K562 (cell line): Measurements from ENCODE around the gene MDN1. TPM values are rescaled to one million over a fixed set of nuclear protein-coding genes. Genes with fewer than 3 reads are reported as not detected.

Experiments
- CHD1 ChIP-seq: fragments of 200-600 bp; sonication (generic); IDR thresholded peaks from one replicate; pipeline ENCODE4 v1.6.1; 2012; ENCODE audit warnings: mild to moderate bottlenecking, moderate library complexity, low read length, inconsistent platforms
- COPS2 ChIP-seq: fragments of 450-650 bp; conservative IDR thresholded peaks from 2 replicates; pipeline ENCODE4 v1.6.1; 2016; ENCODE audit warnings: mild to moderate bottlenecking, moderate library complexity
- CREBBP ChIP-seq: IDR thresholded peaks from one replicate; pipeline ENCODE4 v1.6.1; 2012; ENCODE audit warnings: low read depth, mild to moderate bottlenecking, control low read depth, inconsistent platforms, low read length
- ETS2 ChIP-seq: IDR thresholded peaks from 2 replicates; pipeline ENCODE4 v1.6.1; 2016; ENCODE audit warnings: borderline replicate concordance, missing genetic modification characterization, mild to moderate bottlenecking, moderate library complexity, missing compliant biosample characterization; ENCODE audit not compliant: poor library complexity, severe bottlenecking
- MCM2 ChIP-seq: fragments of 450-650 bp; IDR thresholded peaks from 2 replicates; pipeline ENCODE4 v1.6.1; 2017; ENCODE audit warnings: low read depth, mild to moderate bottlenecking
- MCM5 ChIP-seq: fragments of 450-650 bp; IDR thresholded peaks from 2 replicates; pipeline ENCODE4 v1.6.1; 2016; ENCODE audit warnings: low read depth
- MEF2A ChIP-seq: IDR thresholded peaks from 2 replicates; pipeline ENCODE4 v1.6.1; 2011; ENCODE audit warnings: low read depth, mild to moderate bottlenecking, low read length, moderate library complexity; ENCODE audit not compliant: control insufficient read depth
- NELFE ChIP-seq: IDR thresholded peaks from 2 replicates; pipeline ENCODE4 v1.6.1; 2011; ENCODE audit warnings: mild to moderate bottlenecking; ENCODE audit not compliant: insufficient read depth, insufficient read length
- NFIX ChIP-seq: fragments of 250-450 bp; sonication (Bioruptor Pico); IDR thresholded peaks from 2 replicates; pipeline ENCODE4 v1.4.0; 2020; ENCODE audit warnings: low read depth, mild to moderate bottlenecking, moderate library complexity
- RAD21 ChIP-seq, 2 experiments: fragments of 250-450 bp in 1 of 2; fragments of 450-650 bp in 1 of 2; sonication (Bioruptor Pico) in 1 of 2; formaldehyde crosslinking in 1 of 2; IDR thresholded peaks in 1 of 2; conservative IDR thresholded peaks in 1 of 2; 2 replicates each; pipeline versions ENCODE4 v1.4.0 to v1.8.0; 2020 to 2022; ENCODE audit warnings: mild to moderate bottlenecking in 2 of 2, moderate library complexity in 1 of 2
- ZC3H11A ChIP-seq: IDR thresholded peaks from 2 replicates; pipeline ENCODE4 v1.6.1; 2012; ENCODE audit warnings: low read depth, low read length, improper control_type of control experiment
- polyA plus RNA-seq, 8 experiments: library from polyadenylated mRNA; depleted of rRNA in 4 of 8; stranded (reverse) in 5 of 8; unstranded in 3 of 8; fragments of >200 nt; fragmentation: Nextera tagmentation in 2 of 8; fragmentation: Illumina TruSeq in 1 of 8; extraction: Ambion mirVana in 2 of 8; extraction: Trizol in 1 of 8; gene quantifications; 2 replicates each; pipeline versions ENCODE4 v1.2.1 to v1.2.3, GENCODE V29; 2011 to 2014; ENCODE audit warnings: inconsistent platforms in 1 of 8, missing spikeins in 1 of 8
- total RNA-seq, 7 experiments: library from RNA; depleted of rRNA in 6 of 7; stranded (reverse); fragments of >200 nt in 6 of 7; fragmentation: Illumina TruSeq in 2 of 7; extraction: Trizol in 2 of 7; gene quantifications; 2 replicates each; pipeline versions ENCODE4 v1.2.1 to v1.2.3, GENCODE V29; 2011 to 2021; ENCODE audit warnings: low replicate concordance in 1 of 7
- TF ChIP-seq, protein P1 (sequence below): fragments of 250-450 bp; sonication (Bioruptor Pico); IDR thresholded peaks from 2 replicates; pipeline ENCODE4 v1.4.0; 2020
- TF ChIP-seq, protein P2 (sequence below): fragments of 450-650 bp; formaldehyde crosslinking; IDR thresholded peaks from 2 replicates; pipeline ENCODE4 v1.4.0; 2022; ENCODE audit warnings: mild to moderate bottlenecking, moderate library complexity
- TF ChIP-seq, protein P3 (sequence below): fragments of 250-450 bp; sonication (Bioruptor Pico); IDR thresholded peaks from 2 replicates; pipeline ENCODE4 v1.8.0; 2021; ENCODE audit warnings: moderate library complexity, mild to moderate bottlenecking, inconsistent platforms
- TF ChIP-seq, protein P4 (sequence below): fragments of 250-450 bp; sonication (Bioruptor Pico); IDR thresholded peaks from 2 replicates; pipeline ENCODE4 v1.8.0; 2021; ENCODE audit warnings: moderate library complexity, mild to moderate bottlenecking, inconsistent platforms
- TF ChIP-seq, protein P5 (sequence below), 3 experiments: fragments of 200-800 bp in 1 of 3; sonication (Bioruptor generic) in 1 of 3; sonication (generic) in 1 of 3; formaldehyde crosslinking in 1 of 3; IDR thresholded peaks; 2 replicates each; pipeline versions ENCODE4 v1.6.1 to v1.8.0; 2016 to 2022; ENCODE audit warnings: mild to moderate bottlenecking in 2 of 3, missing compliant biosample characterization in 2 of 3, missing genetic modification characterization in 2 of 3, missing genetic modification reagents in 1 of 3

Gene MDN1
- total and polyA plus RNA-seq, 9 of the 15 experiments (the other 6 are each of a cell fraction or from before 2014, with no cell fraction given), result 25.6 to 93.6 (median 43.0) TPM

DNA sequence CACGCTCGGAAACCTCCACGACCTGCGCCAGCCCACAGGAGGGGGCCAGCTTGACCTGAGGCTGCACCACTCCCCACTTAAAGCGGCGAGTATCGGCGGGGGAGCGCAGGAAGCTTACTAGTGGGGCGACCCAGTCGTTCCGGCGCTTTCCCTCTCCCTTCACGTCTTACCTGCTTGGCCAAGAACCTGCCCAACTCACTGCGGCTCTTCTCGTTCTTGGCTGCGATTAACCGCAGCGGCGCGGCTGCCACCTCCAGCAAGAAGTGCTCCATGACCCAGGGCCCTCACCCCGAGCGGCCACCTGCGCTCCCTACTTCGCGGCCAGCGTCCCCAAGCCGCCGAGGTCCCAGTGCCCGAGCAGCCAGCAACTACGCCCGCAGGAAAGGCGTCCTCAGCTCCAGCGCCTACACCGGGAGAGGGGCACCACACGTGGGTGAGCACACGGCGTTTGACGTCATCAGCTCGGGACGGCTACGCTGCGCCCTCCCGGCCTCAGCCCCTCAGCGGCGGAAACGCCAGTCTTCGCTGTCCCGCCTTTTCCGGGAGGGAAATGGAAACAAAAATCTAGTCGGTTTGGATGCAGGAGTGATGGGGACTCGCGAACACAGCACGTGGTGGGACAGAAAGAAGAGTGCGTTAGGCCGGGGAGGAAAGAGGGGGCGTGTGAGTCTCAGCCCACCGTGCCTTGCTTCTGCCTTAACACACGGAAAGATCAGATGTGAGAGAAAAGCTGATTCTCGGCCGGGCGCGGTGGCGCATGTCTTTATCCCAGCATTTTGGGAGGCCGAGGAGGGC, at the start of gene MDN1 (continued):
- TF ChIP-seq, protein P1, sequence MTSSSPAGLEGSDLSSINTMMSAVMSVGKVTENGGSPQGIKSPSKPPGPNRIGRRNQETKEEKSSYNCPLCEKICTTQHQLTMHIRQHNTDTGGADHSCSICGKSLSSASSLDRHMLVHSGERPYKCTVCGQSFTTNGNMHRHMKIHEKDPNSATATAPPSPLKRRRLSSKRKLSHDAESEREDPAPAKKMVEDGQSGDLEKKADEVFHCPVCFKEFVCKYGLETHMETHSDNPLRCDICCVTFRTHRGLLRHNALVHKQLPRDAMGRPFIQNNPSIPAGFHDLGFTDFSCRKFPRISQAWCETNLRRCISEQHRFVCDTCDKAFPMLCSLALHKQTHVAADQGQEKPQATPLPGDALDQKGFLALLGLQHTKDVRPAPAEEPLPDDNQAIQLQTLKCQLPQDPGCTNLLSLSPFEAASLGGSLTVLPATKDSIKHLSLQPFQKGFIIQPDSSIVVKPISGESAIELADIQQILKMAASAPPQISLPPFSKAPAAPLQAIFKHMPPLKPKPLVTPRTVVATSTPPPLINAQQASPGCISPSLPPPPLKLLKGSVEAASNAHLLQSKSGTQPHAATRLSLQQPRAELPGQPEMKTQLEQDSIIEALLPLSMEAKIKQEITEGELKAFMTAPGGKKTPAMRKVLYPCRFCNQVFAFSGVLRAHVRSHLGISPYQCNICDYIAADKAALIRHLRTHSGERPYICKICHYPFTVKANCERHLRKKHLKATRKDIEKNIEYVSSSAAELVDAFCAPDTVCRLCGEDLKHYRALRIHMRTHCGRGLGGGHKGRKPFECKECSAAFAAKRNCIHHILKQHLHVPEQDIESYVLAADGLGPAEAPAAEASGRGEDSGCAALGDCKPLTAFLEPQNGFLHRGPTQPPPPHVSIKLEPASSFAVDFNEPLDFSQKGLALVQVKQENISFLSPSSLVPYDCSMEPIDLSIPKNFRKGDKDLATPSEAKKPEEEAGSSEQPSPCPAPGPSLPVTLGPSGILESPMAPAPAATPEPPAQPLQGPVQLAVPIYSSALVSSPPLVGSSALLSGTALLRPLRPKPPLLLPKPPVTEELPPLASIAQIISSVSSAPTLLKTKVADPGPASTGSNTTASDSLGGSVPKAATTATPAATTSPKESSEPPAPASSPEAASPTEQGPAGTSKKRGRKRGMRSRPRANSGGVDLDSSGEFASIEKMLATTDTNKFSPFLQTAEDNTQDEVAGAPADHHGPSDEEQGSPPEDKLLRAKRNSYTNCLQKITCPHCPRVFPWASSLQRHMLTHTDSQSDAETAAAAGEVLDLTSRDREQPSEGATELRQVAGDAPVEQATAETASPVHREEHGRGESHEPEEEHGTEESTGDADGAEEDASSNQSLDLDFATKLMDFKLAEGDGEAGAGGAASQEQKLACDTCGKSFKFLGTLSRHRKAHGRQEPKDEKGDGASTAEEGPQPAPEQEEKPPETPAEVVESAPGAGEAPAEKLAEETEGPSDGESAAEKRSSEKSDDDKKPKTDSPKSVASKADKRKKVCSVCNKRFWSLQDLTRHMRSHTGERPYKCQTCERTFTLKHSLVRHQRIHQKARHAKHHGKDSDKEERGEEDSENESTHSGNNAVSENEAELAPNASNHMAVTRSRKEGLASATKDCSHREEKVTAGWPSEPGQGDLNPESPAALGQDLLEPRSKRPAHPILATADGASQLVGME (CRISPR knock-in tag), result no peak
- no peak for TF ChIP-seq ZC3H11A
- TF ChIP-seq, protein P2, sequence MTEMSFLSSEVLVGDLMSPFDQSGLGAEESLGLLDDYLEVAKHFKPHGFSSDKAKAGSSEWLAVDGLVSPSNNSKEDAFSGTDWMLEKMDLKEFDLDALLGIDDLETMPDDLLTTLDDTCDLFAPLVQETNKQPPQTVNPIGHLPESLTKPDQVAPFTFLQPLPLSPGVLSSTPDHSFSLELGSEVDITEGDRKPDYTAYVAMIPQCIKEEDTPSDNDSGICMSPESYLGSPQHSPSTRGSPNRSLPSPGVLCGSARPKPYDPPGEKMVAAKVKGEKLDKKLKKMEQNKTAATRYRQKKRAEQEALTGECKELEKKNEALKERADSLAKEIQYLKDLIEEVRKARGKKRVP, result no peak
- no peak for TF ChIP-seq CREBBP
- no peak for TF ChIP-seq MCM5
- no peak for TF ChIP-seq COPS2
- TF ChIP-seq NFIX (CRISPR knock-in tag), result no peak
- TF ChIP-seq MCM2, result no peak
- TF ChIP-seq RAD21 (CRISPR knock-in tag; conservative IDR thresholded peaks at IDR 0.05 in 1 of 2, IDR thresholded peaks at IDR 0.05 in 1 of 2), result no peak
- TF ChIP-seq CHD1, result peak; percentile 80
- TF ChIP-seq, protein P3, sequence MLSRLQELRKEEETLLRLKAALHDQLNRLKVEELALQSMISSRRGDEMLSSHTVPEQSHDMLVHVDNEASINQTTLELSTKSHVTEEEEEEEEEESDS (CRISPR knock-in tag), result no peak
- no peak for TF ChIP-seq ETS2 (tag)
- no peak for TF ChIP-seq MEF2A
- TF ChIP-seq NELFE, result no peak
- TF ChIP-seq, protein P4, sequence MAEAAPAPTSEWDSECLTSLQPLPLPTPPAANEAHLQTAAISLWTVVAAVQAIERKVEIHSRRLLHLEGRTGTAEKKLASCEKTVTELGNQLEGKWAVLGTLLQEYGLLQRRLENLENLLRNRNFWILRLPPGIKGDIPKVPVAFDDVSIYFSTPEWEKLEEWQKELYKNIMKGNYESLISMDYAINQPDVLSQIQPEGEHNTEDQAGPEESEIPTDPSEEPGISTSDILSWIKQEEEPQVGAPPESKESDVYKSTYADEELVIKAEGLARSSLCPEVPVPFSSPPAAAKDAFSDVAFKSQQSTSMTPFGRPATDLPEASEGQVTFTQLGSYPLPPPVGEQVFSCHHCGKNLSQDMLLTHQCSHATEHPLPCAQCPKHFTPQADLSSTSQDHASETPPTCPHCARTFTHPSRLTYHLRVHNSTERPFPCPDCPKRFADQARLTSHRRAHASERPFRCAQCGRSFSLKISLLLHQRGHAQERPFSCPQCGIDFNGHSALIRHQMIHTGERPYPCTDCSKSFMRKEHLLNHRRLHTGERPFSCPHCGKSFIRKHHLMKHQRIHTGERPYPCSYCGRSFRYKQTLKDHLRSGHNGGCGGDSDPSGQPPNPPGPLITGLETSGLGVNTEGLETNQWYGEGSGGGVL (CRISPR knock-in tag), result no peak
- TF ChIP-seq, protein P5, sequence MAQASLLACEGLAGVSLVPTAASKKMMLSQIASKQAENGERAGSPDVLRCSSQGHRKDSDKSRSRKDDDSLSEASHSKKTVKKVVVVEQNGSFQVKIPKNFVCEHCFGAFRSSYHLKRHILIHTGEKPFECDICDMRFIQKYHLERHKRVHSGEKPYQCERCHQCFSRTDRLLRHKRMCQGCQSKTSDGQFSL (CRISPR knock-in tag; IDR thresholded peaks at IDR 0.05), result no peak; the same call in 1 of the 2 replicates
- TF ChIP-seq, protein P5 (tag; IDR thresholded peaks at IDR 0.05), result no peak; a peak in 1 of 4 replicates
